HCT116 (cell line): ENCODE data around the gene UBE2M. TPM values are rescaled to one million over a fixed set of nuclear protein-coding genes. Genes with fewer than 3 reads are reported as not detected.

Source experiments
- ATAC-seq: fragments of 200-7000 bp; cut with Tn5 transposase; 2 replicates; pipeline ENCODE4 v1.9.1; 2020; ENCODE audit warnings: mild to moderate bottlenecking, moderate library complexity
- BruUV-seq: library from RNA; stranded (reverse); fragments of 400-500 nt; replicated peaks from 2 replicates; lab custom pipeline; 2021; lab: Mats Ljungman, UMichigan
- CTCF ChIA-PET: fragments of 300-600 bp; sonication (Branson Sonifier 250); formaldehyde crosslinking; loops from one replicate; lab custom pipeline; 2021; ENCODE audit warnings: antibody characterized with exemption; lab: Charles Lee
- POLR2A ChIA-PET: fragments of 300-600, 350-600 bp; sonication (Branson Sonifier 250); formaldehyde crosslinking; loops from one replicate; lab custom pipeline; 2021; ENCODE audit warnings: antibody characterized with exemption; lab: Charles Lee
- RAD21 ChIA-PET, 2 experiments: fragments of 300-600 bp; sonication (Branson Sonifier 250); formaldehyde crosslinking; loops; one replicate each; lab custom pipeline; 2023; ENCODE audit warnings: low total read pairs in 2 of 2; ENCODE audit not compliant: uncharacterized antibody in 2 of 2, unreplicated experiment in 2 of 2, low non-redundant PET in 1 of 2; lab: Charles Lee
- DNase-seq: peaks from one replicate; pipeline ENCODE4 v3.0.0-alpha.2; 2010; ENCODE audit warnings: low read depth, low spot score
- H2AFZ ChIP-seq: fragments of 200-600 bp; shearing (Covaris generic), sonication (generic); 2 replicates; pipeline ENCODE4 v1.6.1; 2017; ENCODE audit warnings: low read depth, mixed run types, mixed read lengths, antibody characterized with exemption, low read length; ENCODE audit not compliant: poor library complexity, severe bottlenecking
- H3K27ac ChIP-seq: 2 replicates; pipeline ENCODE4 v1.5.1; 2012; ENCODE audit warnings: low read depth, low read length
- H3K27me3 ChIP-seq: fragments of 200-600 bp; sonication (generic); 2 replicates; pipeline ENCODE4 v1.6.1; 2016; ENCODE audit warnings: mixed run types, low read length, mixed read lengths; ENCODE audit not compliant: insufficient read depth
- H3K36me3 ChIP-seq, 2 experiments: fragments of 200-500 bp in 1 of 2; fragments of 200-600 bp in 1 of 2; sonication (Bioruptor generic) in 1 of 2; sonication (generic) in 1 of 2; 2 replicates each; pipeline versions ENCODE4 v1.5.1 to v1.6.1; 2014 to 2016; ENCODE audit warnings: low read length in 2 of 2, inconsistent platforms in 1 of 2, mixed read lengths in 1 of 2, mixed run types in 1 of 2; ENCODE audit not compliant: insufficient read depth in 2 of 2, control insufficient read depth in 1 of 2
- H3K4me1 ChIP-seq, 2 experiments: fragments of 200-600 bp in 1 of 2; sonication (generic) in 1 of 2; 2 replicates each; pipeline versions ENCODE4 v1.5.1 to v1.6.1; 2012 to 2017; ENCODE audit warnings: low read length in 2 of 2, inconsistent platforms in 1 of 2, mild to moderate bottlenecking in 1 of 2, mixed read lengths in 1 of 2, mixed run types in 1 of 2, moderate library complexity in 1 of 2; ENCODE audit not compliant: insufficient read depth in 2 of 2, control insufficient read depth in 1 of 2
- H3K4me2 ChIP-seq: fragments of 200-600 bp; sonication (generic); 2 replicates; pipeline ENCODE4 v1.6.1; 2017; ENCODE audit warnings: mixed run types, low read length, mixed read lengths
- H3K4me3 ChIP-seq, 2 experiments: fragments of 200-600 bp in 1 of 2; sonication (generic) in 1 of 2; replicated peaks in 1 of 2; 2 replicates each; pipeline ENCODE4 v1.5.1; 2011 to 2016; ENCODE audit warnings: low read length in 2 of 2, control low read depth in 1 of 2, low read depth in 1 of 2, mild to moderate bottlenecking in 1 of 2, mixed read lengths in 1 of 2, mixed run types in 1 of 2
- H3K79me2 ChIP-seq: fragments of 200-600 bp; sonication (generic); 2 replicates; pipeline ENCODE4 v1.6.1; 2017; ENCODE audit warnings: mild to moderate bottlenecking, mixed run types, low read length, moderate library complexity, mixed read lengths; ENCODE audit not compliant: insufficient read depth
- H3K9ac ChIP-seq: fragments of 200-600 bp; sonication (generic); 2 replicates; pipeline ENCODE4 v1.6.1; 2016; ENCODE audit warnings: low read length, mixed read lengths
- H3K9me2 ChIP-seq: fragments of 200-600 bp; sonication (generic), shearing (Covaris generic); 2 replicates; pipeline ENCODE4 v1.6.1; 2017; ENCODE audit warnings: mixed run types, mild to moderate bottlenecking, moderate library complexity; ENCODE audit not compliant: insufficient read depth
- H3K9me3 ChIP-seq, 2 experiments: fragments of 200-500 bp in 1 of 2; fragments of 200-600 bp in 1 of 2; sonication (Bioruptor generic) in 1 of 2; sonication (generic) in 1 of 2; 2 replicates each; pipeline ENCODE4 v1.6.1; 2014 to 2017; ENCODE audit warnings: low read length in 2 of 2, mixed read lengths in 2 of 2, inconsistent platforms in 1 of 2, low read depth in 1 of 2, mild to moderate bottlenecking in 1 of 2, mixed run types in 1 of 2, moderate library complexity in 1 of 2; ENCODE audit not compliant: control insufficient read depth in 1 of 2, insufficient read depth in 1 of 2
- H4K20me1 ChIP-seq: fragments of 200-600 bp; sonication (generic), shearing (Covaris generic); 2 replicates; pipeline ENCODE4 v1.6.1; 2017; ENCODE audit warnings: mixed run types, mild to moderate bottlenecking, moderate library complexity; ENCODE audit not compliant: insufficient read depth
- CBX3 ChIP-seq: IDR thresholded peaks from 2 replicates; pipeline ENCODE4 v1.6.1; 2012; ENCODE audit warnings: low read depth
- CEBPB ChIP-seq: IDR thresholded peaks from 2 replicates; pipeline ENCODE4 v1.6.1; 2012; ENCODE audit warnings: low read depth
- CTCF ChIP-seq, 3 experiments: fragments of 200-600 bp in 1 of 3; sonication (generic) in 1 of 3; IDR thresholded peaks in 2 of 3; conservative IDR thresholded peaks in 1 of 3; 2 replicates each; pipeline ENCODE4 v1.5.1; 2012 to 2017; ENCODE audit warnings: low read depth in 2 of 3, low read length in 2 of 3, antibody characterized with exemption in 1 of 3, borderline replicate concordance in 1 of 3, control low read depth in 1 of 3, mild to moderate bottlenecking in 1 of 3, mixed read lengths in 1 of 3, mixed run types in 1 of 3, moderate library complexity in 1 of 3; ENCODE audit not compliant: insufficient read depth in 1 of 3
- EGR1 ChIP-seq: IDR thresholded peaks from 2 replicates; pipeline ENCODE4 v1.6.1; 2012; ENCODE audit warnings: low read depth
- ELF1 ChIP-seq: IDR thresholded peaks from 2 replicates; pipeline ENCODE4 v1.6.1; 2012; ENCODE audit warnings: low read depth, borderline replicate concordance
- EZH2 ChIP-seq: fragments of 200-600 bp; sonication (generic); IDR thresholded peaks from 2 replicates; pipeline ENCODE4 v1.6.1; 2017; ENCODE audit warnings: antibody characterized with exemption, mixed run types
- EZH2phosphoT487 ChIP-seq: fragments of 200-600 bp; IDR thresholded peaks from 2 replicates; pipeline ENCODE4 v1.6.1; 2018; ENCODE audit warnings: antibody characterized with exemption, borderline replicate concordance
- FOSL1 ChIP-seq: IDR thresholded peaks from 2 replicates; pipeline ENCODE4 v1.6.1; 2012; ENCODE audit warnings: low read depth
- JUND ChIP-seq: IDR thresholded peaks from 2 replicates; pipeline ENCODE4 v1.6.1; 2012
- POLR2A ChIP-seq: IDR thresholded peaks from 2 replicates; pipeline ENCODE4 v1.7.0; 2011; ENCODE audit warnings: borderline replicate concordance; ENCODE audit not compliant: insufficient read depth, insufficient read length; ENCODE audit errors: extremely low read depth
- POLR2AphosphoS5 ChIP-seq: IDR thresholded peaks from 2 replicates; pipeline ENCODE4 v1.6.1; 2011; ENCODE audit warnings: mild to moderate bottlenecking, low read depth, low read length, moderate library complexity
- RAD21 ChIP-seq: IDR thresholded peaks from 2 replicates; pipeline ENCODE4 v1.6.1; 2012; ENCODE audit warnings: low read depth, mild to moderate bottlenecking
- SIN3A ChIP-seq: IDR thresholded peaks from 2 replicates; pipeline ENCODE4 v1.6.1; 2012; ENCODE audit warnings: low read depth
- SP1 ChIP-seq: IDR thresholded peaks from 2 replicates; pipeline ENCODE4 v1.6.1; 2012; ENCODE audit warnings: low read depth
- SRF ChIP-seq: IDR thresholded peaks from 2 replicates; pipeline ENCODE4 v1.6.1; 2012; ENCODE audit warnings: low read depth
- TCF7L2 ChIP-seq: IDR thresholded peaks from 2 replicates; pipeline ENCODE4 v1.7.0; 2011; ENCODE audit warnings: borderline replicate concordance, inconsistent platforms; ENCODE audit not compliant: insufficient read depth, insufficient read length; ENCODE audit errors: extremely low read depth
- ZBTB33 ChIP-seq: IDR thresholded peaks from 2 replicates; pipeline ENCODE4 v1.6.1; 2011; ENCODE audit warnings: mild to moderate bottlenecking, low read length, moderate library complexity; ENCODE audit not compliant: insufficient replicate concordance; ENCODE audit errors: extremely low read depth
- ZFX ChIP-seq: fragments of 450-650 bp; IDR thresholded peaks from 2 replicates; pipeline ENCODE4 v1.6.1; 2017
- ZNF274 ChIP-seq: fragments of 200-500 bp; sonication (Bioruptor generic); IDR thresholded peaks from 2 replicates; pipeline ENCODE4 v1.6.1; 2014; ENCODE audit warnings: mild to moderate bottlenecking, low read depth, low read length, inconsistent platforms
- intact Hi-C: fragments of 100-400 bp; cut with micrococcal nuclease; formaldehyde crosslinking; loops from 2 replicates; pipeline ENCODE4 v1.10.0; 2022
- total RNA-seq: library from RNA; stranded (reverse); gene quantifications from one replicate; pipeline ENCODE4 v1.2.1, GENCODE V29; 2021; ENCODE audit not compliant: unreplicated experiment
- TF ChIP-seq, protein P1 (sequence below): IDR thresholded peaks from 2 replicates; pipeline ENCODE4 v1.6.1; 2012
- TF ChIP-seq, protein P2 (sequence below): IDR thresholded peaks from 2 replicates; pipeline ENCODE4 v1.6.1; 2012

The UBE2M gene
- total RNA-seq, 1 experiment from 2014 or later: 120 TPM

DNA sequence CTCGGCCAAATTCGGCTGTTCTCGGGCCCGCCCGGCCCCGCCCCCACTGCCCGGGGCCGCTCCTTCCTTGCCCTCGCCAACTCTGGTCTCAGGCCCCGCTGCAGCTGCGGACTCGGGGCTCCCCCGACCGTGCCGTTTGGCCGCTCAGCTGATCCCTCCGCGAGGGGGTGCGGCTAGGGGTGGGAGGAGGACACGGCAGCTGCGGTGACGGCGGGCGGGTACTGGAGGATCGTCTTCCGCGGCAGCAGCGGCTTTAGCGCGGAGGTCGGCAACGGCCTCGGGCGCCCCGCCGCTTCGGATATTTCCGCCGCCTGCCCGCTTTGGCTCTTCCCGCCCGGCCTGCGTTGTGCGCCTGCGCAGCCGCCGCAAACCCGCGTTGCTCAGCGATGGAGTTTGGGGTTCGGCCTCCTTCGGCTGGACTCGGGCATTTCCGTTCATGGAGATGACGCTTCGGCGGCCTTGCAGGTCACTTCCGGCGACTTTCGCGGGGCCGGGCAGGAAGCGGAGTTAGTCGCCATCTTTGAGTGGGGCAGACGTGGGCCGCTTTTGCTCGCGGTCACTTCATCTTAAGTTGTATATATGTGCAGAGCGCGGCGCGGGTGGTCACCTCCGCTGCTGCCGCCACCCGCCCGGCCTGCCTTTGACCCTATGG is 338 bp upstream of the UBE2M start:
- Histone ChIP-seq H3K9me2 (no peaks in the 10 kb centered on the region), H3K4me2 (peak overlapping the region; percentile 79), H3K36me3 (peaks cover 7 to 20% of the 10 kb centered on the region in 2 experiments; a peak in 2 of 4 replicates), H3K9me3 (no peaks in the 10 kb centered on the region), H3K4me1 (peaks cover 22 to 49% of the 10 kb centered on the region in 2 experiments), H3K9ac (peak overlapping the region; percentile 94), H3K27me3 (no peaks in the 10 kb centered on the region), H3K4me3 (peak overlapping the region; percentile 74 to 99), H2AFZ (no peak overlapping the region), H3K27ac (peak overlapping the region; percentile 98), H4K20me1 (no peaks in the 10 kb centered on the region), H3K79me2 (peaks cover 51% of the 10 kb centered on the region)
- CTCF ChIA-PET: interaction anchor here (1.0 kb wide), 1 partner anchor 40 kb away, joined by 5 read pairs; the partner anchor contains the start of gene ZBTB45
- RAD21 ChIA-PET: no interaction called here
- intact Hi-C loops: loop anchor here (1.0 kb wide), 1 partner anchor 15 kb away; the partner anchor contains the start of gene MZF1
- POLR2A ChIA-PET: interaction anchor here (0.8 to 1.4 kb wide), 8 partner anchors 9 to 44 kb away, joined by 3 to 17 read pairs (median 6); partner anchors contain the start of genes MZF1, TRIM28 and ZBTB45
- DNase-seq: peak; percentile 98
- no TSS peak for BruUV-seq
- peak; percentile 68 for ATAC-seq
- no peak for TF ChIP-seq EZH2
- TF ChIP-seq JUND: no peak
- TF ChIP-seq POLR2A: no peak
- TF ChIP-seq TCF7L2: no peak
- TF ChIP-seq POLR2AphosphoS5: peak; percentile 67
- peak; percentile 83; the same call in 1 of the 2 replicates for TF ChIP-seq SRF
- no peak for TF ChIP-seq ZBTB33
- TF ChIP-seq, protein P1, sequence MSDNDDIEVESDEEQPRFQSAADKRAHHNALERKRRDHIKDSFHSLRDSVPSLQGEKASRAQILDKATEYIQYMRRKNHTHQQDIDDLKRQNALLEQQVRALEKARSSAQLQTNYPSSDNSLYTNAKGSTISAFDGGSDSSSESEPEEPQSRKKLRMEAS: peak; percentile 74
- TF ChIP-seq ZNF274: no peak
- no peak for TF ChIP-seq CBX3
- TF ChIP-seq EZH2phosphoT487: no peak
- no peak; the same call in 1 of the 2 replicates for TF ChIP-seq SIN3A
- TF ChIP-seq ELF1: no peak; the same call in 1 of the 2 replicates
- TF ChIP-seq RAD21: no peak
- TF ChIP-seq FOSL1: no peak
- TF ChIP-seq EGR1: 0 out of 2 replicates have a peak, but pooled peaks have one; percentile 32
- TF ChIP-seq, protein P2, sequence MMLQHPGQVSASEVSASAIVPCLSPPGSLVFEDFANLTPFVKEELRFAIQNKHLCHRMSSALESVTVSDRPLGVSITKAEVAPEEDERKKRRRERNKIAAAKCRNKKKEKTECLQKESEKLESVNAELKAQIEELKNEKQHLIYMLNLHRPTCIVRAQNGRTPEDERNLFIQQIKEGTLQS: no peak
- TF ChIP-seq CEBPB: no peak
- TF ChIP-seq ZFX: peak; percentile 81; the same call in 1 of the 2 replicates
- TF ChIP-seq CTCF (IDR thresholded peaks at IDR 0.05 in 2 of 3, conservative IDR thresholded peaks at IDR 0.05 in 1 of 3; ENCODE audit: borderline replicate concordance in 1 of 3, insufficient read depth in 1 of 3, low read depth in 2 of 3, low read length in 2 of 3): no peak
- peak; percentile 36; the same call in 1 of the 2 replicates for TF ChIP-seq SP1
